AG20443 (cell line): ENCODE data around the gene AMZ1.

Experiments
- DNase-seq: peaks from one replicate; pipeline ENCODE4 v3.0.0; 2012; ENCODE audit warnings: low spot score, mixed read lengths

Gene AMZ1, protein sequence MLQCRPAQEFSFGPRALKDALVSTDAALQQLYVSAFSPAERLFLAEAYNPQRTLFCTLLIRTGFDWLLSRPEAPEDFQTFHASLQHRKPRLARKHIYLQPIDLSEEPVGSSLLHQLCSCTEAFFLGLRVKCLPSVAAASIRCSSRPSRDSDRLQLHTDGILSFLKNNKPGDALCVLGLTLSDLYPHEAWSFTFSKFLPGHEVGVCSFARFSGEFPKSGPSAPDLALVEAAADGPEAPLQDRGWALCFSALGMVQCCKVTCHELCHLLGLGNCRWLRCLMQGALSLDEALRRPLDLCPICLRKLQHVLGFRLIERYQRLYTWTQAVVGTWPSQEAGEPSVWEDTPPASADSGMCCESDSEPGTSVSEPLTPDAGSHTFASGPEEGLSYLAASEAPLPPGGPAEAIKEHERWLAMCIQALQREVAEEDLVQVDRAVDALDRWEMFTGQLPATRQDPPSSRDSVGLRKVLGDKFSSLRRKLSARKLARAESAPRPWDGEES

DNA sequence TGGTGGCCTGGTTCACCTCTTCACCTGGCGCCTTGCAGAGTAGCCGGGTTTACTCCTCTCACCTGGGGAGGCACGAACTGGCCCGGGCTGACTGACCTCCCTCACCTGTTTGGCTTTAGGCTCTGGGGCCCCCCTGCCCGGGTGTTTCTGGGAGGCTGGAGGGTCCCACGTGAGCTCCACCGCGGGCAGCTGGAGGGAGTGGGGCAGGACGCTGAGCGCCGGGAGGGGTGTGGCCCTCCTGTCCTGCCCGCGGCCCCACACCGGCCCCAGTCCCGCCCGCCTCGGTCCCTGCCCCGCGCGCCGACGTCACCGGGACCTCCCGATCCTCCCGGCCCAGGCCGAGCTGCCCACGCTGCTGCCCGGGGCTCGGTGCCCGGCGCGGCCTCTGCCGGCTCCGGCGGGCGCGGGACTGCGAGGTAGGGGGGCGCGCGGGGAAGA, at the start of gene AMZ1:
Gene AMZ1, plus strand, starts transcription at position 322 of the 438 bp plus-strand sequence. CDS start 12,250 bp downstream, outside the sequence.
- peak; percentile 75 for DNase-seq

DNA sequence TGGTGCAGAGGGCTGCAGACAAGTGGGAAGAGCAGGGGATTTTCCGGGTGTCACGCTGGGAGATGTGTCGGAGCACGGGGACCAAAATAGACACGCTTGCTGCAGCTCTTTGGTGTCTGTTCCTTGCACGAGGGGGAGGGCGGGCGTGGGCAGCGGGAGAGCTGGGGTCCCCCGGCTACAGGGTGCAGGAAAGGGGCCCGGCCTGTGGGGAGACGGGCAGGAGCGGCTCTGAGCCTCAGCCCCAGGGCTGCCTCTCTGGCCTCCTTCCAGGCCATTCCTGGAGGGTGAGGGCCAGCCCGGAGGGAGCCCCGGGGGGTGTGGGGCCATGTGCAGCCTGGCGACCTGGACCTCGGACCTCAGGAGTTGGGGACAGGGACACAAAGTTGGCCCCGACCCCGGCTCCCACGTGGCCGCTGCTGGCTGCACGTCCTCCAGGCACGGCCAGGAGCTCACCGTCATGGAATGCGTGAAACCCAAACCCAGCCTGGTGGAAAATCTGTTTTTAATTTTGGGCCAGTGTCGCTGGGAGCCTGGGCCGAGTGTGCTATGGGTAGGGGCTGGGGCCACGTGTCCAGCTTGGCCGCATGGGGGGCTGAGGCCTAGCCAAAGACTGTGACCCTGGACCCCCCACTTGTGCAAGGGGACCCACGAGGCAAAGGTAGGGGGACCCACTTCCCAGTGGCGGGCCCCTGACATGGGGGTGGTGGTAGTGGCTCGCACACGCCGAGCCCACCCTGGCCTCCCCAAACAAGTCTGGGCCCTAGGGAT, 49.6 kb upstream of the AMZ1 start:
- DNase-seq: peak; percentile 87

DNA sequence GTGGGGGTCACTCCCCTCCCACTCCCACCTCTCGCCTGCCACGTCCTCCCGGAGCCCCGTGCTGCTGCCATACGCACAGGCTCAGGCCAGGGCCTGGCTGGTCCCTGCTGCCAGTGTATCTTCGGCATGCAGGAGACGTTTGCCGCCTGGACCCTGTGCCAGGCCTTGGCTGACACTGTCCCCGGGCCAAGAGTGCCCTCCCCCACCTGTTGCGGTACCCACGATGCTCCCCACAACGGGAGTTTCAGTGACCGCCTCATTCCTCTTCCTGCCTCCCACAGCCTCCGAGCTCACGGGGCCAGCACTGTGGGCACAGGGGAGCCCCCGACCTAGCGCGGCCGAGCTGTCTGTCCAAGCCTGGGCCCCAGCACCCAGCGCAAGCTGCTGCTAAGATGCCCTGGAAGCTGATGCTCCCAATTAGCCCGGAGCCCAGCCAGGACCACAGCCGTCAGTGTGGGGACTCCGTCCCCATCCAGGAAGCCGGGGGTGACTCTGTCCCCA, 48.8 kb upstream of the AMZ1 start:
- DNase-seq: no peak

DNA sequence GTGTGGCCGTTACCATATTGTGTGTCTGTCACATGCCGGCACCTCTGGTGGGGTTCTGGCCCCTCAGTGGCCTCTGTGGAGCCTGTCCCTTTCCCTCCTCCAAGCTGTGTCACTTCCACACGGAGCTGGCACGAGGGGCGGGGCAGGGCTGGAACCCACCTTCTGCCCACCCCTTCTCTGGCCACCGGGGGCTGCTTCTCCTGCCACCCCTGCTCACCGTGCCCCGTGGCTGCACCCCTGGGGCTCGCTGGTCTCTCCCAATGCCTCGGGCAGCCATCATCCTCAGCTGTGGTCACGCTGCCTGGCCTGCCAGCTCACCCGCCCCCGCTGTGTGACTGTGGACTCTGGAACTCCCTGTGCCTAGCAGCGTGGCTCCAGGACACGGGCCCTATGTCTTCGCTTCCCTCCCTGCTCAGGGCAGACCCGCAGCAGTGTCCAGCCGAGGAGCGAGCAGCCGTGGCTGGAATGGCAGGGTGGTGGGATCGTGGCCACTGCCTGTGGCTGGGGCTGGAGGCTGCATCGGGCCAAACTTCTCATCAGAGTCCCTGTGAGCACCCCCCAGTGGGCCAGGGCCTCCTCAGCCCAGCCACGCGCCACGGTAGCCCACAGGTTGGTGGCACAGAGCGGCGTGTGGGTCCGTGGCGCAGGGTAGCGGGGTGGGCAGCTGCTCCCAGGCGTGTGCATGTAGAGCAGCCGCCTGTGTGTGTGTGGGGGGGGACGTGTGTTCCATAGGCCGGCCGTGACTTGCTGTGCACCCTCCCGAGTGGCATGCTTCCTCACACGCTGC, 48.1 kb upstream of the AMZ1 start:
- no peak for DNase-seq

DNA sequence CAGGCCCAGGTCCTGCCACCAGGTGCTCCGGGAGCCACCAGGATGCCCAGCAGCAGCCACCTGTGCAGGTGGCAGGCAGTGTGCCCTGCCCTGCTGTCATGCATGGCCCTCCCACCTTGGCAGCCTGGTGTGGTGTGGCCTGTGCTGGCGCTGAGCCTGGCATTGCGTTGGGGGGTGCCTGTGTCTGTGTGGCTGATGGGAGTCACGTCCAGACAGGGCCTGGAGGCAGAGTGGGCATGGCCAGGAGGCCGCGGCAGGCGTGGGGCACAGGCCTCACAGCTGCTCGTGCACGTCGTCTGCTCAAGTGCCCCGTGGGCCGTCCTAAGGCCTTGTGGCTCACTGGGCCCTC, 47.5 kb upstream of the AMZ1 start:
- no peak for DNase-seq

DNA sequence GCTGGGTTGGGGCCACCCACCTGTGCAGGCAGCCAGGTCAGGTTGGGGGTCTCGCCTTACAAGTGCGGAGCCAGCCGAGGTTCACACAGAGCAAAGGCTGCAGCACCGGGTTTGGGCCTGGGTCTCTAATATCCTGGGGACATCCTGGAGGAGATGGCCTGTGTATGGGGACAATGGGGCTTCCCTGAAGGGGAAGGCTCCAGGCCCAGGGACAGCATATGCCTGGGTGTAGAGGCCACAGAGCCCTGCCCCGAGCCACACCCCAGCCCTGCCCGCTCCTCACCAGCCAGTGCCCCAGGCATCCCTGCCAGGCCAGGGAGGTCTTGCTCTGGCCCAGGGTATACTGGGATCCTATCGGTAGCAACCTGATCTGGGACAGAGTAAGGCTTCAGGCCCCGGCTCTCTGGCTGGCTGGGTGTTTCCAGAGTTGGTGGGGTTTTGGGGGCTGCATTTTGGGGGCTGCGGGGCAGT, 47.1 kb upstream of the AMZ1 start:
- DNase-seq: no peak

DNA sequence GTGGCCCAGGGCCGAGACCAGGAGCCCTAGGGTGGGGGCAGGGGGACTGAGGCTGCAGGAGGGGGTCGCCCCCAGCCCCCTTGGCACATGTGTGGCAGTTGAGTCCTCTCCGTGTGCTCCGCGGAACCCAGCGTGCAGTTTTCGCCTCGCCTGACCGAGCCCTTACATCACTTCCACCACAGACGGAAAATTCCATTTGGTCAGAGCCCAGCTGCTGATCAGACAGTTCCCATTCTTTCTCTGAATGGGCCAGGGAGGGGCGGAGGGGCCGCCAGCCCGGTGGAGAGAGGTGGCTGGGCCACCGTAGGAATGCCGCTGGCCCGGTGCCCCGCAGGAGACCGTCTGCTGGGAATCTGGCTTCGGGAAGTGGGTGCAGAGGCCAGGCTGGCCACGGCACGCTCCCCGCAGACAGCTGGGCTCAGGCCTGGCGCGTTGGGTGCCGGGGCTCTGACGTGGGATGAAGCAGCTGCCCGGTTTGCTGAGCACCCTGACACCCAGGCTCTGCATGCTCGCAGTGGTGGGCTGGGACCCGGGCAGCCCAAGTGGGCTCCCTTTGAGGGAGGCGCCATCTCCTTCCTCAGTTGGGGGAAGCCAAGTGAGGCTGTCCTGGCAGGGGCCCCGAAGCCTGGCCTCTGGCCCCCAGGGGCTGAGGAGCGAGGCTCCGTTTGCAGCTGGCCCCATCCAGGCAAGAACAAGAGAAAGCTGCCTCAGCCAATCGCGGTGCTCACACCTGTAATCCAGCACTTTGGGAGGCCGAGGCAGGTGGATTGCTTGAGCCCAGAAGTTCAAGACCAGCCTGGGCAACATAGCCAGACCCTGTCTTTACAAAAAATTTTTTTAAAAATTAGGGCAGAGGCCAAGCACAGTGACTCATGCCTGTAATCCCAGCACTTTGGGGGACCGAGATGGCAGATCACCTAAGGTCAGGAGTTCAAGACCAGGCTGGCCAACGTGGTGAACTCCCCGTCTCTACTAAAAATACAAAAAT, 46.3 kb upstream of the AMZ1 start:
- DNase-seq: peak; percentile 91

DNA sequence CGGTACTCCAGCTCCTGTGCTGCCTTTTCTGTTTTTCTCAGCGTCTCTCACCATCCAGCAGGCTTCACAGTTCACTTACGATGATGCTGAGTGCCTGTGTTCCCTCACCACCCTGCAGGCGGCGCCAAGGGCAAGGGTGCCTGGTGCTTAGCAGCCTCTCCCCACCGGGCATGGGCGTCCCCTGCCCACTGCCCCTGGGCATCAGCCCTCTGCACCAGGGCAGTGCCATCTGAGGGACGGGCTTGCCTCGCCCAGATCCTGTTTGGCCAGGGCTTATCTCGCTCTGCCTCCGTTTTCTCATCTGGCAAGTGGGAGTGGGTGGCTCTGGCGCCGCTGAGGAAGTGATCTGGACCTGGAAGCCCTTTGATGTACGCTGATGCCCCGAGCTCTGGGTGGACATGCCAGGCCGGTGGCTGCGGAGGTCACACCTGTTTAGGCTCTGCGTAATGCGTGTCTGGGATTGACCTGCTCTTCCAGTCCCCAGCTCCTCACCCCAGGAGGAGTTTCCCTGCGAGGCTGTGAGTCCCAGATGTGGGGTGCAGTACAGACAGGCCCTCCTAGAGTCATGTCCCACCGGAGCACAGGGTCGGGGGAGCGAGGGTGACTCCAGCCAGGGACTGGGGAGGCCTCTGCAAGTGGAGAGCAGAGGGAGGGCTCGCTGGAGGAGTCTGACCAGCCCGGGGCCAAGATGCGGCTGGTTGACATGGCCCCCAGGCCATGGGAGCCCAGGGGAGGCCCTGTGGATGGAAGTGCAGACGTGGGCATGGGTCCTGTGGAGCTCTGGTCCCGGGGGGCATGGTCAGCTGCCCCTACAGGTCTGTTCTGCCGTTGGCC, 44.4 kb upstream of the AMZ1 start:
- no peak for DNase-seq

DNA sequence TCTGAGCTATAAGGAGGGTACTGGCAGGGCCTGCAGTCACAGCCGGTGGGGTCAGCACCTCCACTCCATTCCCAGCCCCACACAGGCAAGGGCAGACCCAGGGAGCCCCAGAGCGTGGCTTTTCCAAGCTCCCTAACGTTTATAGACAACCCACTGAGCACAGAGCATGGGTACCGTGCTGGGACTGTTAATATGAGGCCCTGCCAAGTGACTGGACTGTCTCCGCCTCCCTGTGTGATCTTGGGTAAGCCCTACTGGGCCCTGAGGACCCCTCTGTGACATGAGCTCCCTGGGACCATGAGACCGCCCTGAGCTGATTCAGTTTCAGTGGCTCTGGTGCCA, 43.8 kb upstream of the AMZ1 start:
- no peak for DNase-seq

DNA sequence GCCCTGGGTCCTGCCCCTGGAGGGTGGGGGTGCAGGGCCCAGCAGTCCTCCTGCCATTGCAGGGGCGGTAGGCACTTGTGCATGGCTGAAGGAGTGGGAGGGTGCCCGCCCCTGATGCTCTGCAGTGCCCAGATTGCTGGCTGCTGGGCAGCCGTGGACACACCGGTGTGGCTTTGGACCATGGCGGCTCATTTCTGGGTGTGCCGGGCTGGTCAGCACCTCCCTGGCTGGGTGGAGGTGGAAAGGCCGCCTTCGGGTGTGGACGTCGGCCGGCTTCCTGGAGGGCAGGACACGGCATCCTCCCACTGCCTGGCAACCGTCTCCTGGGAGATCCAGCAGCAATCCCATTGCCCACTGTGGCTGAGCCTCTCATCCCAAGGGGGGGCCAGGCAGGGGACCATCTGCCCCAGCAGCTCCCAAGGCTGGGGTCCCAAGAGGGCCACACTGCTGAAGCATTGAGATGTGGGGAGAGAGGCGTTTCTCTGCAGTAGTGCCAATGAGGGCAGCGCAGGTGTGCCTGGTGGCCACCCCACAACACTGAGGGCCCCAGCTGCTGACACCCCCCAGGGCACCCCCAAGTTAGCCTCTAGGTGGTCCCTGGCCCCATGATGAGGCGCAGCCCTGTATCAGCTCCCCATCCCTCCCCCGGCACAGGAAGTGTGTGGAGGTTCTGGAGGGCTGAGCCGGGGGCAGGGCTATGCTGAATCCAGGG, 43.3 kb upstream of the AMZ1 start:
- no peak for DNase-seq

DNA sequence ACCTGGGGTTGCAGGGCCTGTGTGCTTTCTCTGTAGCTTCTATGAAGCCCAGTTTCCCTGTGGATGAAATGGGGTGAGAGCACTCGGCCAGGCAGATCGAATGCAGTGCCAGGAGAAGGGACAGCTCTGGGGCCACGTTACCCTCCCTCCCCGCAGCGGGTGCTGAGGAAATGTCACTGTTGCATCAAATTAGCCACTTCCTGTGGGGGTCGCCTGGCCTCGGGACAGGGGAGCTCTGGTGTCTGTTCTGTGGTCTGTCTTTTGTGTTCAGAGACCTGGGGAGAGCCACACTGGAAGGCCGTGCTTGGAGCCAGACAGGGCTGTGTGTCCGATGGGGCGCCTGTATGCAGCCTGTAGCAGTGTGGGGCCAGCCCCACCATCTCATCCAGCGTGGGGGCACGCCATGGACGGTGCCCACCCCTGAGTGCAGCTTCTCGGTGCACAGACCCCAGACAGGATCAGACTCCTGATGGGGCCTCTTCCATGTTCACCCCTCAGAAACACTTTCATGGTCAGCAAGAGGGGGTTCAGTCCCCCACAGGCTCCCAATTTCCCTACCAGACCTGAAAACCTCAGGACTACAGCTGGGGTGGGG, 42.6 kb upstream of the AMZ1 start:
- DNase-seq: no peak

DNA sequence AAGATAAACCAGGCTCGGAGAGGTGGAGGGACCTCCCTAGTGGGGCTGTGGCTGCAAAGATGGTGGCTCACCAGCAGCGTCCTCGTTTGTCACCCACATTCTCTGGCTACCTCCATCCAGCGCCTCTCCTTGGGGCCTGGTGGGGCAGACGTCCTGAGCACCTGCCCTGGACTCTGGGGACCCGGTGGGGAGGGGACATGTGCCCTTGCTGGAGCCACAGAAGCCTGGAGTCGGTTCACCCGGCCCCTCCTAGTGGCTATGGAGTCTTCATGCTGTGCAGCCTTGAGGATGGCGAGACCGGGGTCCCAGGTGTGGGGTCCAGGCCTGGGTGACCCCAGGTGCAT, 41.7 kb upstream of the AMZ1 start:
- DNase-seq: no peak

DNA sequence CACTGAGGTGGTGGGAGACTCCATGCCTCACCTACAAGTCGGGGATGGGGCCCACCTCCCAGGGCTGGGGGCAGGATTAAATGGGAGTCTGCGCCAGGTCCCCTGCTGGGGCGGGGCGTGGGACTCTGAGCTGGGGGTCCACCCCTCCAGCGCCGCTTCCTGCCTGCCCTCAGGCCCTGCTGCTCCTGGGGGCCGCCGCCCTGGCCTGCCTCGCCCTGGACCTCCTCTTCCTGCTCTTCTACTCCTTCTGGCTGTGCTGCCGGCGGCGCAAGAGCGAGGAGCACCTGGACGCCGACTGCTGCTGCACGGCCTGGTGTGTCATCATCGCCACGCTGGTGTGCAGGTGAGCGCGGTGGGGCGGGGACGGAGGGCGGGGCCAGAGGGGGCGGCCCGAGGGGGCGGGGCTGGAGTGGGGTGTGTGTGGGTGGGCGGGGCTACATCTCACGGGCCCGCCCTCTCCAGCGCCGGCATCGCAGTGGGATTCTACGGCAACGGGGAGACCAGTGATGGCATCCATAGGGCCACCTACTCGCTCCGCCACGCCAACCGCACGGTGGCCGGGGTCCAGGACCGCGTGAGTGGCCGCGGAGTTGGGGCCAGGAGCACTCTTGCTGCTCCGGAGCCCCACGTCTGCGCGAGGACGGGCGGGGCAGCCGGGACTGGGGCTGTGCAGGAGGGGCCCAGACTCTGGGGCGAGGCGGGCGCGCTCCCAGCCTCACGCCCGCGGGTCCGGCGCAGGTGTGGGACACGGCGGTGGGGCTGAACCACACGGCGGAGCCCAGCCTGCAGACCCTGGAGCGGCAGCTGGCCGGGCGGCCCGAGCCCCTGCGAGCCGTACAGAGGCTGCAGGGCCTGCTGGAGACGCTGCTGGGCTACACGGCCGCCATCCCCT, 41.1 kb upstream of the AMZ1 start:
- no peak for DNase-seq

DNA sequence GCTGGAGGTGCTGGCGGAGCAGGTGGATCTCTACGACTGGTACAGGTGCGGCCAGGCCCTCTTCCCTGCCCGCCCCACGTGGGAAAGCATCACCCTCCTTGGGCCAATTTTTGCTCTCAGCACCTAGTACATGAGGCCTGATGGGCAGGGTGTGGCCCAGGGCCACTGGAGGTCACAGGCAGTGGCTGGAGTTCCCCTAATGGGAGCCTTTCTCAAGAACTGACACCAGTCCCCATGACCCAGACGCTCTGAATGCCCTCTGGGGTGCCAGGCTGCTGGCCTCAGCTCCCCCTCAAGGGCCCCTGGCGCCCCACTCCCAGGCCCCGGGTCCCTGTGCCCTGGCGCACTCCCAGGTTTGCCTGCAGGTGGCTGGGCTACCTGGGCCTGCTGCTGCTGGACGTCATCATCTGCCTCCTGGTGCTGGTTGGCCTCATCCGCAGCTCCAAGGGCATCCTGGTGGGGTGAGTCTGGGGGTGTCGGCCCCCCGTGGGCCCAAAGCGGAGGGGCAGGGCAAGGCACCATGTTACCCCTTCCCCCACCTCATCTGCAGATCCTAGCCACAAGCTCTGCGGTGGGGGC, 40.3 kb upstream of the AMZ1 start:
- no peak for DNase-seq

DNA sequence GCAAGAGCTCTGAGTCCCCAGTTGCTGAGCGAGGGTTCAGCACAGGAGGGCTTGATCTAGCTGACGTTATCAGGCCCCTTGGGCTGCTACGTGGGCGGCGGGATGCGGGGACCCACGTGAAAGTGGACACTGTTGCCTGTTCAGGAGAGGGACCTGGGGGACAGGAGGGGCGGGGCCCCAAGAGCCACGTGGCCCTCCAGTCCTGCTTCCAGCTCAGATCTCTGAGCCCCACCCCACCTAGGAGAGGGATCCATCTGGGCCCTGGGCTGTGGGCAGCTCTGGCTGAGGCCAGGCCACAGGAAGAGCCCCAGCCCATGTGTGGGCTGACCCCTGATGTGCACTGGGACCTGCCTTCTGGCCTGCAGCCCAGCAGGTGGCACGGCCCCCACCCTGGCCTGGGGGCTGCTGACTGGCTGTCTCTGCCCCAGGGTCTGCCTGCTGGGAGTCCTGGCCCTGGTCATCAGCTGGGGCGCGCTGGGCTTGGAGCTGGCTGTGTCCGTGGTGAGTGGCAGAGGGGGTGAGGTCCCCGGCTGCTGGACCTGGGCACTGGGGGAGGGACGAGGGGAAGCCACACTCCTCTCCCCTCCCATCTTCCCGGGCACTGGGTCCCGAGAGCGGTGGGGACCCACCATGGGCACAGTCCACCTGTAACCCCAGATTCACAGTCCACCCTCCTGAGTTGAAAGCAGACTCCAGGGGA, 38.7 kb upstream of the AMZ1 start:
- no peak for DNase-seq

DNA sequence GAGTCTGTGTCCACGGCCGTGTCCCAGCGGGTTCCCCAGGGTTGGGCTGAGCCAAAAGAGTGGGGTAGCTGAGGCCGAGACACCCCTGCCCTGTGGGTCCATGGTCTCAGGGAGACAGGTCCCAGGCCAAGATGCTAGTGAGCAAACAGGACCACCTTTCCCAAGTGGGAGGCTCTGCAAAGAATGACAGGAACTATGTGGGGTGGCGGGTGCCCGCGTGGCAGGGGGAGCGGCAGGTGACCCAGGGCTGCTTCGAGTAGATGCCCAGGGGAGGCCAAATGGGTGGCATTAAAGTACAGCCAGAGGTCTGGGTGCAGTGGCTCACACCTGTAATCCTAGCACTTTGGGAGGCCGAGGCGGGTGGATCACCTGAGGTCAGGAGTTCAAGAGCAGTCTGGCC, 38.0 kb upstream of the AMZ1 start:
- no peak for DNase-seq

DNA sequence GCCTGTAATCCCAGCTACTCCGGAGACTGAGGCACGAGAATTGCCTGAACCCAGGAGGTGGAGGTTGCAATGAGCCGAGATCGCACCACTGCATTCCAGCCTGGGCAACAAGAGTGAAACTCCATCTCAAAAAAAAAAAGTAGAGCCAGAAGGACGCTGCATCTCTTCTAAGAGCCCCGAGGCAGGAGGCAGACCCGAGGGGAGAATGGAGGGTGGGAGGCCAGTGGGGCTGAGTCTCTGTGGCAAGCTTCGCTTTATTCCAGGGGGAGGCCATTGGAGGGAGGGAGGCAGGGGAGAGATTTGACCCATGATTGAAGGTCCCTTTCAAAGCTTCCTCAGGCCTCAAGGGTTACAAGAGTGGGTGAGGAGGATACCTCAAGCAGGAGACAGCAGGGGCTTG, 37.6 kb upstream of the AMZ1 start:
- no peak for DNase-seq
